ENCODE measurements around the gene PHACTR3. TPM values are rescaled to one million over a fixed set of nuclear protein-coding genes. Genes with fewer than 3 reads are reported as not detected.

Gene PHACTR3
- total and polyA plus RNA-seq, 2 experiments from 2014 or later: 0.45 to 0.61 TPM

GRCh38 chr20:59709636-59710035, 105.3 kb downstream of the PHACTR3 start:
- no peaks in the 10 kb centered on the region for H3K9me2 ChIP-seq (ENCODE audit: insufficient read depth)
- no peaks in the 10 kb centered on the region for H3K36me3 ChIP-seq (ENCODE audit: insufficient read depth)
- no peak overlapping the region for H3K4me3 ChIP-seq
- no peaks in the 10 kb centered on the region for H4K20me1 ChIP-seq (replicated peaks; ENCODE audit: insufficient read depth)
- TF ChIP-seq, protein P1, sequence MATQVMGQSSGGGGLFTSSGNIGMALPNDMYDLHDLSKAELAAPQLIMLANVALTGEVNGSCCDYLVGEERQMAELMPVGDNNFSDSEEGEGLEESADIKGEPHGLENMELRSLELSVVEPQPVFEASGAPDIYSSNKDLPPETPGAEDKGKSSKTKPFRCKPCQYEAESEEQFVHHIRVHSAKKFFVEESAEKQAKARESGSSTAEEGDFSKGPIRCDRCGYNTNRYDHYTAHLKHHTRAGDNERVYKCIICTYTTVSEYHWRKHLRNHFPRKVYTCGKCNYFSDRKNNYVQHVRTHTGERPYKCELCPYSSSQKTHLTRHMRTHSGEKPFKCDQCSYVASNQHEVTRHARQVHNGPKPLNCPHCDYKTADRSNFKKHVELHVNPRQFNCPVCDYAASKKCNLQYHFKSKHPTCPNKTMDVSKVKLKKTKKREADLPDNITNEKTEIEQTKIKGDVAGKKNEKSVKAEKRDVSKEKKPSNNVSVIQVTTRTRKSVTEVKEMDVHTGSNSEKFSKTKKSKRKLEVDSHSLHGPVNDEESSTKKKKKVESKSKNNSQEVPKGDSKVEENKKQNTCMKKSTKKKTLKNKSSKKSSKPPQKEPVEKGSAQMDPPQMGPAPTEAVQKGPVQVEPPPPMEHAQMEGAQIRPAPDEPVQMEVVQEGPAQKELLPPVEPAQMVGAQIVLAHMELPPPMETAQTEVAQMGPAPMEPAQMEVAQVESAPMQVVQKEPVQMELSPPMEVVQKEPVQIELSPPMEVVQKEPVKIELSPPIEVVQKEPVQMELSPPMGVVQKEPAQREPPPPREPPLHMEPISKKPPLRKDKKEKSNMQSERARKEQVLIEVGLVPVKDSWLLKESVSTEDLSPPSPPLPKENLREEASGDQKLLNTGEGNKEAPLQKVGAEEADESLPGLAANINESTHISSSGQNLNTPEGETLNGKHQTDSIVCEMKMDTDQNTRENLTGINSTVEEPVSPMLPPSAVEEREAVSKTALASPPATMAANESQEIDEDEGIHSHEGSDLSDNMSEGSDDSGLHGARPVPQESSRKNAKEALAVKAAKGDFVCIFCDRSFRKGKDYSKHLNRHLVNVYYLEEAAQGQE (IDR thresholded peaks at IDR 0.05; ENCODE audit: unreplicated experiment): no peak
- TF ChIP-seq JUNB (IDR thresholded peaks at IDR 0.05; ENCODE audit: unreplicated experiment): no peak
- H2AFZ ChIP-seq: no peak overlapping the region
- no peak overlapping the region for H3K4me2 ChIP-seq
- peaks cover 29% of the 10 kb centered on the region for H3K9me3 Mint-ChIP-seq
- DNase-seq (ENCODE audit: low spot score) (no peak), ATAC-seq (no peak)
- H3K36me3 Mint-ChIP-seq (ENCODE audit: low read depth): no peaks in the 10 kb centered on the region; the same call in 2 of the 3 replicates
- peaks cover 3% of the 10 kb centered on the region for H3K27me3 Mint-ChIP-seq (ENCODE audit: insufficient read depth, low read depth, poor library complexity)
- H3K4me3 Mint-ChIP-seq: no peak overlapping the region
- H3K27me3 ChIP-seq (ENCODE audit: insufficient read depth): no peaks in the 10 kb centered on the region
- H3K79me2 ChIP-seq (replicated peaks; ENCODE audit: insufficient read depth): no peaks in the 10 kb centered on the region
- no peak overlapping the region for H3K27ac ChIP-seq (ENCODE audit: low read depth)
- peaks cover 10% of the 10 kb centered on the region for H3K4me1 Mint-ChIP-seq
- no peaks in the 10 kb centered on the region for H3F3A ChIP-seq (replicated peaks; ENCODE audit: low read depth)
- H3K27ac Mint-ChIP-seq: no peak overlapping the region
- H3K4me1 ChIP-seq (ENCODE audit: insufficient read depth): no peaks in the 10 kb centered on the region

GRCh38 chr20:59718071-59718470, 113.7 kb downstream of the PHACTR3 start:
- no peak overlapping the region for H2AFZ ChIP-seq
- H3K4me2 ChIP-seq: no peak overlapping the region
- no peaks in the 10 kb centered on the region for H3K9me2 ChIP-seq (ENCODE audit: insufficient read depth)
- no peaks in the 10 kb centered on the region for H4K20me1 ChIP-seq (replicated peaks; ENCODE audit: insufficient read depth)
- no peaks in the 10 kb centered on the region for H3K4me1 ChIP-seq (ENCODE audit: insufficient read depth)
- TF ChIP-seq JUNB (IDR thresholded peaks at IDR 0.05; ENCODE audit: unreplicated experiment) (no peak), ZNF462 (CRISPR knock-in tag; IDR thresholded peaks at IDR 0.05) (no peak), POLR2AphosphoS5 (IDR thresholded peaks at IDR 0.05; ENCODE audit: low read depth) (no peak), STAT1 (IDR thresholded peaks at IDR 0.05; ENCODE audit: unreplicated experiment) (no peak), EZH2phosphoT487 (IDR thresholded peaks at IDR 0.05; ENCODE audit: unreplicated experiment) (no peak), ZNF331 (CRISPR knock-in tag; IDR thresholded peaks at IDR 0.05; ENCODE audit: low read depth) (no peak)
- peaks cover 4% of the 10 kb centered on the region; the same call in 2 of the 3 replicates for H3K4me1 Mint-ChIP-seq
- peaks cover 13% of the 10 kb centered on the region for H3K27me3 Mint-ChIP-seq (ENCODE audit: insufficient read depth, low read depth, poor library complexity)
- no peaks in the 10 kb centered on the region for H3K36me3 ChIP-seq (ENCODE audit: insufficient read depth)
- H3K4me3 ChIP-seq: no peak overlapping the region
- no peak overlapping the region for H3K27ac Mint-ChIP-seq
- peaks cover 12% of the 10 kb centered on the region for H3K9me3 Mint-ChIP-seq
- DNase-seq (ENCODE audit: low spot score) (no peak), ATAC-seq (no peak)
- no peaks in the 10 kb centered on the region; the same call in 2 of the 3 replicates for H3K36me3 Mint-ChIP-seq (ENCODE audit: low read depth)
- no peaks in the 10 kb centered on the region for H3F3A ChIP-seq (replicated peaks; ENCODE audit: low read depth)
- no peak overlapping the region for H3K27ac ChIP-seq (ENCODE audit: low read depth)
- no peak overlapping the region for H3K4me3 Mint-ChIP-seq
- H3K79me2 ChIP-seq (replicated peaks; ENCODE audit: insufficient read depth): no peaks in the 10 kb centered on the region
- no peaks in the 10 kb centered on the region for H3K27me3 ChIP-seq (ENCODE audit: insufficient read depth)
